HG03139 (cell line): ENCODE results near the gene ITPR2.
"Not testable (repeated sequence)": the region's sequence is repeated elsewhere in the genome, so short reads cannot be mapped to it uniquely, and the experiment has no call there.

Experiments
- ATAC-seq: cut with Tn5 transposase; IDR thresholded peaks from one replicate; pipeline ENCODE4 v1.9.1; 2021; ENCODE audit not compliant: unreplicated experiment

The ITPR2 gene

GRCh38 chr12:26469421-26470180 is 363.4 kb downstream of the ITPR2 start:
- no peak for ATAC-seq

- ATAC-seq: no peak
Observed at GRCh38 chr12:26467351-26467750, 365.6 kb downstream of the ITPR2 start.

GRCh38 chr12:26466726-26467125 is 366.3 kb downstream of the ITPR2 start:
- ATAC-seq: no peak

- no peak for ATAC-seq
Observed at GRCh38 chr12:26465419-26466097, 367.4 kb downstream of the ITPR2 start.

- no peak for ATAC-seq
Observed at GRCh38 chr12:26461776-26462175, 371.2 kb downstream of the ITPR2 start.

GRCh38 chr12:26460361-26460760 is 372.6 kb downstream of the ITPR2 start:
- no peak for ATAC-seq

GRCh38 chr12:26455936-26456574 is 376.9 kb downstream of the ITPR2 start:
- no peak for ATAC-seq

- no peak for ATAC-seq
Observed at GRCh38 chr12:26453246-26453645, 379.7 kb downstream of the ITPR2 start.

GRCh38 chr12:26452511-26452910 is 380.5 kb downstream of the ITPR2 start:
- ATAC-seq: no peak

GRCh38 chr12:26451763-26452162 is 381.2 kb downstream of the ITPR2 start:
- no peak for ATAC-seq

- no peak for ATAC-seq
Observed at GRCh38 chr12:26445909-26446308, 387.1 kb downstream of the ITPR2 start.

GRCh38 chr12:26443309-26443708 is 389.7 kb downstream of the ITPR2 start:
- ATAC-seq: no peak

- ATAC-seq: no peak
Observed at GRCh38 chr12:26441434-26441833, 391.6 kb downstream of the ITPR2 start.

- no peak for ATAC-seq
Observed at GRCh38 chr12:26435069-26435404, 398.0 kb downstream of the ITPR2 start.

GRCh38 chr12:26434299-26435068 is 398.5 kb downstream of the ITPR2 start:
- ATAC-seq: peak; percentile 54

- not testable (repeated sequence) for ATAC-seq
Observed at GRCh38 chr12:26433701-26434100, 399.3 kb downstream of the ITPR2 start.

GRCh38 chr12:26431211-26431610 is 401.8 kb downstream of the ITPR2 start:
- no peak for ATAC-seq

GRCh38 chr12:26430596-26430995 is 402.4 kb downstream of the ITPR2 start:
- ATAC-seq: not testable (repeated sequence)

GRCh38 chr12:26429070-26429691 is 403.8 kb downstream of the ITPR2 start:
- no peak for ATAC-seq

- ATAC-seq: no peak
Observed at GRCh38 chr12:26428420-26428819, 404.6 kb downstream of the ITPR2 start.

GRCh38 chr12:26426652-26427051 is 406.3 kb downstream of the ITPR2 start:
- ATAC-seq: no peak
